ENCODE measurements around the gene MAP3K21.

GRCh38 chr1:233315718-233316301, 11.7 kb upstream of the MAP3K21 start:
- TF ChIP-seq, protein P1, sequence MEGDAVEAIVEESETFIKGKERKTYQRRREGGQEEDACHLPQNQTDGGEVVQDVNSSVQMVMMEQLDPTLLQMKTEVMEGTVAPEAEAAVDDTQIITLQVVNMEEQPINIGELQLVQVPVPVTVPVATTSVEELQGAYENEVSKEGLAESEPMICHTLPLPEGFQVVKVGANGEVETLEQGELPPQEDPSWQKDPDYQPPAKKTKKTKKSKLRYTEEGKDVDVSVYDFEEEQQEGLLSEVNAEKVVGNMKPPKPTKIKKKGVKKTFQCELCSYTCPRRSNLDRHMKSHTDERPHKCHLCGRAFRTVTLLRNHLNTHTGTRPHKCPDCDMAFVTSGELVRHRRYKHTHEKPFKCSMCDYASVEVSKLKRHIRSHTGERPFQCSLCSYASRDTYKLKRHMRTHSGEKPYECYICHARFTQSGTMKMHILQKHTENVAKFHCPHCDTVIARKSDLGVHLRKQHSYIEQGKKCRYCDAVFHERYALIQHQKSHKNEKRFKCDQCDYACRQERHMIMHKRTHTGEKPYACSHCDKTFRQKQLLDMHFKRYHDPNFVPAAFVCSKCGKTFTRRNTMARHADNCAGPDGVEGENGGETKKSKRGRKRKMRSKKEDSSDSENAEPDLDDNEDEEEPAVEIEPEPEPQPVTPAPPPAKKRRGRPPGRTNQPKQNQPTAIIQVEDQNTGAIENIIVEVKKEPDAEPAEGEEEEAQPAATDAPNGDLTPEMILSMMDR (IDR thresholded peaks at IDR 0.05; ENCODE audit: borderline replicate concordance, extremely low read depth, low read length, poor library complexity, severe bottlenecking) = no peak
- no peak for TF ChIP-seq EZH2 (IDR thresholded peaks at IDR 0.05; ENCODE audit: borderline replicate concordance, low read depth, low read length, severe bottlenecking)
